Stomach (tissue), 4 donors: Measurements from ENCODE around the gene LIN9.

Experiments used
- EP300 ChIP-seq: sonication (generic); formaldehyde crosslinking; IDR thresholded peaks from one replicate; pipeline ENCODE4 v1.6.1; 2017; ENCODE audit warnings: antibody characterized with exemption
- POLR2A ChIP-seq, 4 donors: fragments of 450-650 bp; IDR thresholded peaks; one replicate each; pipeline ENCODE4 v1.6.1; 2016; ENCODE audit warnings: antibody characterized with exemption in 4 of 4, control low read depth in 2 of 4, mild to moderate bottlenecking in 1 of 4, moderate library complexity in 1 of 4

DNA sequence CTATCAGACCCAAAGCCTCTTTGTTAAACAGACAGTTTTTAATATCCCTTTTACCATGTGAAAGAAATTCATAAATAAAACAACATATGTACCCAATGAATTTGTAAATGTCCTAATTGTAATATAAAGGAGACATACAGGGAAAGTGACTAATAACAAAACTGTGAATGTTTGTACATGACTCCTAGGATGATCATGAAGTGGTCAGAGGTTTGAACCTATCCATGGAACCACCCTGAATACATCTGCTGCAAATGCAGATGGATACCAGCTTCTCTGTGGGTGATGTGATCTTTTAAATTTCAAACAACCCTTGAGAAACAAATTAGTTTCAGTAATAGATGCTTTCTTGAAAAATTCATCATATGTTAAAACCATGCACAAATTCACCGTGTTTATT, 105.7 kb downstream of the LIN9 start:
- TF ChIP-seq POLR2A (IDR thresholded peaks at IDR 0.05) (no peak), EP300 (no peak)
